GM23248 (cell line): ENCODE results near the gene PRKG2.

Experiments
- EZH2 ChIP-seq: fragments of 200-600 bp; sonication (generic); IDR thresholded peaks from 2 replicates; pipeline ENCODE4 v1.6.1; 2018; ENCODE audit warnings: antibody characterized with exemption, mild to moderate bottlenecking; ENCODE audit not compliant: insufficient read depth, poor library complexity, severe bottlenecking
- EZH2phosphoT487 ChIP-seq: fragments of 200-600 bp; sonication (generic); IDR thresholded peaks from 2 replicates; pipeline ENCODE4 v1.6.1; 2018; ENCODE audit warnings: antibody characterized with exemption, moderate library complexity, mild to moderate bottlenecking, low read depth; ENCODE audit not compliant: insufficient read depth

- TF ChIP-seq EZH2phosphoT487, result no peak
- no peak for TF ChIP-seq EZH2
Observed at GRCh38 chr4:81152839-81153713, 61.9 kb downstream of the PRKG2 start.
